Progenitor cell of endocrine pancreas (in vitro differentiated cells): ENCODE measurements around the gene CELSR1. TPM values are rescaled to one million over a fixed set of nuclear protein-coding genes. Genes with fewer than 3 reads are reported as not detected.

Experiments used
- DNase-seq: peaks from one replicate; pipeline ENCODE4 v3.0.0; 2021; ENCODE audit warnings: low spot score; ENCODE audit not compliant: unreplicated experiment
- H3K27ac Mint-ChIP-seq: 2 replicates; pipeline ENCODE4 v1.8.0; 2021; ENCODE audit warnings: mild to moderate bottlenecking, moderate library complexity, mixed read lengths
- H3K27me3 Mint-ChIP-seq: 2 replicates; pipeline ENCODE4 v1.8.0; 2021; ENCODE audit warnings: mixed read lengths
- H3K36me3 Mint-ChIP-seq: 2 replicates; pipeline ENCODE4 v1.8.0; 2022; ENCODE audit warnings: mixed read lengths; ENCODE audit not compliant: insufficient read depth
- H3K4me1 Mint-ChIP-seq: 2 replicates; pipeline ENCODE4 v1.8.0; 2021; ENCODE audit warnings: low read depth, mixed read lengths
- H3K4me3 Mint-ChIP-seq: 2 replicates; pipeline ENCODE4 v1.8.0; 2021; ENCODE audit warnings: low read depth, mild to moderate bottlenecking, moderate library complexity, mixed read lengths
- H3K9me3 Mint-ChIP-seq: 2 replicates; pipeline ENCODE4 v1.8.0; 2021; ENCODE audit warnings: low read depth, mixed read lengths
- total RNA-seq: library from RNA; stranded (reverse); gene quantifications from 2 replicates; pipeline ENCODE4 v1.2.1, GENCODE V29; 2021
- TF ChIP-seq, protein P1 (sequence below): fragments of 200-600 bp; sonication (generic); IDR thresholded peaks from one replicate; pipeline ENCODE4 v1.5.0; 2021; ENCODE audit warnings: antibody characterized with exemption, mild to moderate bottlenecking; ENCODE audit not compliant: unreplicated experiment

The CELSR1 gene
- total RNA-seq, 1 donor from 2014 or later: 20.9 TPM

DNA sequence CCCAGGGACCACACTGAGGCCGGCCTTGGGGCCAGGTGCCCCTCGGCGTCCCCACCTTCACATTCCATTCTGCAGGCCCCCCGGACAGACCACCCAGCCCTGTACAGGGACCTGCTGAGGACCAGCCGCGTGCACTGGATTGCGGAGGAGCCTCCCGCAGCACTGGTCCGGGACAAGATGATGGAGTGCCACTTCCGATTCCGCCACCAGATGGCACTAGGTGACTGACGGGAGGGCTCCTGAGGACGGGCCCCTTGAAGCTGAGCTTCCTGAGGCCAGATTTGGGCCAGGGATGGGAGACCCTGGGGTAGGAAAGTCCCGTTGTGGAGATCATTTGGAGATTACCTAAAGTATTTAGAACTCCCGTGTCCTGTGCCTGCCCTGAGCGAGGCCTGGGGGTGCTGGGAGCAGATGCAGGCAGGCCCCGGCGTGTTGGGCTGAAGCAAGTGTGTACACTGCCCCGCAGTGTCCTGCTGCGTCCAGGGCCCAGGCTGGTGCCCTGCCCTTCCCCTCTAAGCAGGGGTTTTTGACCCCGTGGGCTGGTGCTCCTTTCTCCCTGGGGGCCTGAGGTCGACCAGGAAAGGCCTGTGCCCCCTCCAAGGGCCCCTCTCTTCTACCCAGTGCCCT is 181.9 kb downstream of the CELSR1 start:
- peaks cover 14% of the 10 kb centered on the region for H3K36me3 Mint-ChIP-seq
- TF ChIP-seq, protein P1, sequence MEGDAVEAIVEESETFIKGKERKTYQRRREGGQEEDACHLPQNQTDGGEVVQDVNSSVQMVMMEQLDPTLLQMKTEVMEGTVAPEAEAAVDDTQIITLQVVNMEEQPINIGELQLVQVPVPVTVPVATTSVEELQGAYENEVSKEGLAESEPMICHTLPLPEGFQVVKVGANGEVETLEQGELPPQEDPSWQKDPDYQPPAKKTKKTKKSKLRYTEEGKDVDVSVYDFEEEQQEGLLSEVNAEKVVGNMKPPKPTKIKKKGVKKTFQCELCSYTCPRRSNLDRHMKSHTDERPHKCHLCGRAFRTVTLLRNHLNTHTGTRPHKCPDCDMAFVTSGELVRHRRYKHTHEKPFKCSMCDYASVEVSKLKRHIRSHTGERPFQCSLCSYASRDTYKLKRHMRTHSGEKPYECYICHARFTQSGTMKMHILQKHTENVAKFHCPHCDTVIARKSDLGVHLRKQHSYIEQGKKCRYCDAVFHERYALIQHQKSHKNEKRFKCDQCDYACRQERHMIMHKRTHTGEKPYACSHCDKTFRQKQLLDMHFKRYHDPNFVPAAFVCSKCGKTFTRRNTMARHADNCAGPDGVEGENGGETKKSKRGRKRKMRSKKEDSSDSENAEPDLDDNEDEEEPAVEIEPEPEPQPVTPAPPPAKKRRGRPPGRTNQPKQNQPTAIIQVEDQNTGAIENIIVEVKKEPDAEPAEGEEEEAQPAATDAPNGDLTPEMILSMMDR: peak; percentile 86
- DNase-seq: peak; percentile 77
- no peak overlapping the region for H3K27ac Mint-ChIP-seq
- no peaks in the 10 kb centered on the region for H3K27me3 Mint-ChIP-seq
- no peak overlapping the region for H3K4me3 Mint-ChIP-seq
- no peaks in the 10 kb centered on the region for H3K9me3 Mint-ChIP-seq
- H3K4me1 Mint-ChIP-seq: no peaks in the 10 kb centered on the region

DNA sequence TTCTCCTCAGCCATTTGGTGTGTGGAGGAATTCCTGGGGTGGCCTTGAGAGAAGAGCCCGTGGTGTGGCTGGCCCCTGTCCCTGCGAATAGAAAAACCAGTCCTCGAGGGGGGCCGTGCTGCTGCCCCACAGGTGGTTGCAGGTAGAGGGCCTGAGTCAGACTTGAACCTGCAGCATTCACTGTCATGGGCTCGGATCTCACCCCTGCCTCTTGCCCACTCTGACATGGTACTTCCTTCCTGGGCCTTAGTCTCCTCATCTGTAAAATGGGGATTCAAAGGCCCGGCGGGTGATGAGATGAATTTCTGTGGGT is 182.5 kb downstream of the CELSR1 start:
- DNase-seq: no peak
- H3K9me3 Mint-ChIP-seq: no peaks in the 10 kb centered on the region
- no peak overlapping the region for H3K27ac Mint-ChIP-seq
- TF ChIP-seq, protein P1: no peak
- no peak overlapping the region for H3K4me3 Mint-ChIP-seq
- peaks cover 14% of the 10 kb centered on the region for H3K36me3 Mint-ChIP-seq
- H3K4me1 Mint-ChIP-seq: no peaks in the 10 kb centered on the region
- no peaks in the 10 kb centered on the region for H3K27me3 Mint-ChIP-seq

DNA sequence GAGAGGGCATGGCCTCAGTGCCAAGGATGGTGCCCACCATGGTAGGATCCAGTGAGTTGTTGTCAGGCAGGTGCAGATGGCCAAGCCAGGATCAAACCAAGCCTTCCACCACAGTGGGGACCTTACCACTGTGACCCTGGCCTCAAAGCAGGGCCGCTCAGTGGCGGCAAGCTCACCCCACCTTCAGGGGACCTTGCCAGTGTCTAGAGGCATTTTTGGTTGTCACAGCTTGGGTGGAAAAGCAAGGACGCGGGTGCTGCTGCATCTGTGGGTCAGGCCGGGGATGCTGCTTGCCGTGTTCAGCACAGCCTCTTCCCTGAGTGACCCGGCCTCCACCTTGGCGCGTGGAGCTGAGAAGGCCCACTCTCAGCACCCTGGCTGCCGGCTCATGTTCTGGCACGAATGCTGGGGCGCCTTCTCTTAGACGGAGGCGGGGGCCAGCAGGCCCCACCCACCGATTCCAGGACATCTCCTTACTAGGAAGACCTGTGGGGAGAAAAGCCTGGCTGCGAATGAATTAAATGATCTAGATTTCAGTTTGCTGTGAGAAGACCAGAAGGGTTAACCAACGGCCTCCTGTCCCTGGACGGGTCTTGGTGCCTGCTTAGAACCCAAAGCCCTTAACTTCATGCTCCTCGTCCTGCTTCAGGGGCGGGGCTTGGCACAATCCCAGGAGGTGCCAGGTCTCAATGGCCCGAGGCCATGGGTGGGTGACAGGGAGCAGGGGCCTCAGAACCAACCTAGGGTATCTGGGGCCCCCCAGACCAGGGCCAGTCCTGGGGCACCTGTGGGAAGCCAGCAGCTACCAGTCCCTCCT is 183.0 kb downstream of the CELSR1 start:
- TF ChIP-seq, protein P1: no peak
- DNase-seq: no peak
- H3K4me1 Mint-ChIP-seq: no peaks in the 10 kb centered on the region
- no peaks in the 10 kb centered on the region for H3K27me3 Mint-ChIP-seq
- H3K9me3 Mint-ChIP-seq: no peaks in the 10 kb centered on the region
- peaks cover 16% of the 10 kb centered on the region for H3K36me3 Mint-ChIP-seq
- H3K27ac Mint-ChIP-seq: no peak overlapping the region
- H3K4me3 Mint-ChIP-seq: no peak overlapping the region

DNA sequence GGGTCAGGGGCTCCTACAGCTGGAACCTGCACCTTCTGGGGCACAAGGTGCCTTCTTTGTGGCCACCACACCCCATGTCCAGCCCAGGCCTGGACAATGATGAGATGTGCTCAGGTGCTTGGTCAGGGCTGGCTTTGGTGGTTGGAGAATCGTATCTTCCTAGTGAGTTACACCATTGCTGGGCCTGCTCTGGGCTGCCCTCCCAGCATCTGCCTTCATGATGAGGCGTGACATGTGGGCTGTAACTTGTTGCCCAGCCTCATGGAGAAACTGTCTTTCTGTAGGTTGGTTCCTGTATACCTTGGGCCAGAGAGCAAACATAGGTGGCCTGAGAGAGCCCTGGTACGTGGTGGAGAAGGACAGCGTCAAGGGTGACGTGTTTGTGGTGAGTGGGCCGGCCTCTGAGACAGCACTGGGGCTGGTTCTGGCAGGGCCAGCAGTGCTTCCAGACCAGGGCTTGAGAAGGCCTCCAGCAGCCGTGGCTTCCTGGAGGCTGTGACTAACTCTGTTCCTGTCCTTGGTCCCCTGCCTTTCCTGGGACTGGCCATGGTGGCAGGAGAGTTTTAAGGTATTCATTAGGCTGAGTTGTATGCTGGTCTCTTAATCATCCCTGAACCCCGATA is 183.8 kb downstream of the CELSR1 start:
- no peak overlapping the region for H3K4me3 Mint-ChIP-seq
- H3K27me3 Mint-ChIP-seq: no peaks in the 10 kb centered on the region
- TF ChIP-seq, protein P1: no peak
- no peak overlapping the region for H3K27ac Mint-ChIP-seq
- no peaks in the 10 kb centered on the region for H3K4me1 Mint-ChIP-seq
- DNase-seq: no peak
- H3K36me3 Mint-ChIP-seq: peaks cover 15% of the 10 kb centered on the region
- H3K9me3 Mint-ChIP-seq: no peaks in the 10 kb centered on the region

DNA sequence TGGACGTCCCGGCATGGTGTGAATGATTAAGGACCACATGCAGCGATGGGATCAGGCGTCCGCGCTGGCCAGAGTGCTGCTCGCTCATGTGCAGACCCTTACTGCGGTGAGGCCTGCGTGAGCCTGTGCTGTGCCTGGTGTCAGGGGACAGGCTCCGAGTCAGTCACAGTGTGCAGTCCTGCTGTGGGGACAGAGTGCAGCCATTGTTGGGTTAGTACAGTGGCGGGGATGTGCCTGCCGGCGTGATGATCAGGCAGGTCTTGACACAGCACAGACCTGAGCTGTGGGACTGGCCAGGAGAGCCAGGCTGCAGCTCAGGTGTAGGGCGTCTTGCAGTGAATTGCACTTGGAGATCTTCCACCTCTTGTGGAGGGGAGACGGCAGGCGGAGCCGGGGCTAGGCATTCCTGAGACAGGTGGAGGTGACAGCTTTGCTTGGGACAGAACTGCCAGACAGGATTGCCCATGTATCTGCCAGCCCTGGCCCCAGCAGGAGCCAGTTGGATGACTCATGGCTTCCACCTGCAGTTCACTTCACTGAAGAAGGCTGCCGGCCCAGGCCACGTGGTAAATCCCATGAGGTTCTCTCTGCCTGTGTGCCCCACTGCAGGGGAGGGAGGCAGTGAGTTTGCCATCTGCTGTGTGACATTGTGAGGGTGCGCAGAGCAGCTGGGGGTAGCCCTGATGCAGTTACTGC is 184.6 kb downstream of the CELSR1 start:
- Mint-ChIP-seq H3K27me3 (no peaks in the 10 kb centered on the region), H3K27ac (no peak overlapping the region), H3K4me3 (no peak overlapping the region), H3K9me3 (no peaks in the 10 kb centered on the region), H3K4me1 (no peaks in the 10 kb centered on the region), H3K36me3 (peaks cover 15% of the 10 kb centered on the region)
- TF ChIP-seq, protein P1: no peak
- DNase-seq: no peak
